ENCODE measurements around the gene TENM4.

Gene TENM4

GRCh38 chr11:79312617-79313529, 128.0 kb downstream of the TENM4 start:
- in situ Hi-C loops (cut with MboI; ENCODE audit: low sequenced_read_pairs), result no loop called here

- in situ Hi-C loops (cut with MboI; ENCODE audit: low sequenced_read_pairs), result no loop called here
Observed at GRCh38 chr11:79311461-79311860, 129.4 kb downstream of the TENM4 start.

- in situ Hi-C loops (cut with MboI; ENCODE audit: low sequenced_read_pairs), result no loop called here
Observed at GRCh38 chr11:79309407-79309806, 131.4 kb downstream of the TENM4 start.

DNA sequence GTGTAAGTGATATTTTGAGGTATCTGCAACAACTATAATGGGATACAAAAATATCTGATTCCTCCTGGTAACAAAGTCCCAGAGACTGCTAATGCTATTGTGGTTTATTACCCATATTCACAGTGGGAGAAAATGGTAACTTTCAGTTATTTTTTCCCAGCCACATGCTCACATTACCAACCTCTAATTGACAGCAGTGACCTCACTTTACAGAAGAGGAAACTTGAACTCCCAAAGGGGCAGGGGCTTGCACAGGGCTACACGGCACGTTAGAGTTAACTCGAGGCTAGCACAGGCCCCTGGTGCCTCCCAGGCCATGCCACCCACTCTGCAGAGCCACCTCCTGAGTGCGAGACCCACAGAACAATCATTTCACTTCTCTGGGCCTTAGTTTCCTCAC, 132.4 kb downstream of the TENM4 start:
- in situ Hi-C loops (cut with MboI; ENCODE audit: low sequenced_read_pairs), result no loop called here

- in situ Hi-C loops (cut with MboI; ENCODE audit: low sequenced_read_pairs), result no loop called here
Observed at GRCh38 chr11:79304599-79305212, 136.1 kb downstream of the TENM4 start.

- in situ Hi-C loops (cut with MboI; ENCODE audit: low sequenced_read_pairs), result no loop called here
Observed at GRCh38 chr11:79296141-79296540, 144.7 kb downstream of the TENM4 start.

- in situ Hi-C loops (cut with MboI; ENCODE audit: low sequenced_read_pairs), result no loop called here
Observed at GRCh38 chr11:79294845-79295731, 145.7 kb downstream of the TENM4 start.

- in situ Hi-C loops (cut with MboI; ENCODE audit: low sequenced_read_pairs), result no loop called here
Observed at GRCh38 chr11:79291948-79292347, 148.9 kb downstream of the TENM4 start.

DNA sequence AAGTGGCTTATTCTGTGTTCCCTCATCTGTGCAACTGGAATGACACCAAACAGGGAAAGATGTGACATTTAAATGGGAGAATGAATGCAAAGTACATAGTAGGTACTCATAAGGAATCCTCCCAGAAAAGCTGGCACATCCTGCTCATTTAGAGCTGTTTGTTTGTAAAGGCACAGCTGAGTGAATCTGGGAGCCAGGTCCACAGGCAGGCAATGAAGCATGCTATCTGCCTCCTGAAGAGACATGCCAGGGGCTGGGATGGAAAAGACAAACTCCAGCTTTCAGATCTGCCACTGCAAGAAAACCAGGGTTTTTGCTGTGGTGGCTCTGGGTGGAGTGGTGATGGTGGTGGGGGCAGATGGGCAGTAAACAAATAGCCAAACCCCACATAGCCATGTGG, 150.1 kb downstream of the TENM4 start:
- in situ Hi-C loops (cut with MboI; ENCODE audit: low sequenced_read_pairs), result no loop called here

GRCh38 chr11:79287952-79288351, 152.9 kb downstream of the TENM4 start:
- in situ Hi-C loops (cut with MboI; ENCODE audit: low sequenced_read_pairs), result no loop called here

DNA sequence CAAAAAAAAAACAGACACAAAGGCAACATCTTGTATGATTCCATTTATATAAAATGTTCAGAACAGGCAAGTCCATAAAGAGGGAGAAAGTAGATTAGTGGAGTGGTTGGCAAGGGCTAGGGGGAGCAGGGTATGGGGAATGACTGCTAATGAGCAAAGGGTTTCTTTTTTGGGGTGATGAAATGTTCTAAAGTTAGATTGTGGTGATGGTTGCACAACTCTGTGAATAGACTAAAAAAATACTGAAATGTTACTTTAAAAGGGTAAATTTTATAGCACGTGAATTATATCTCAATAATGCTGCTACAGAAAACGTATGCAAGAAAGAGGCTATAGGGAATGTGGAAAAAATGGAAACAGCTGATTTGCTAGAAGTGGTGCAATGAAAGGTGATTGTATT, 155.1 kb downstream of the TENM4 start:
- in situ Hi-C loops (cut with MboI; ENCODE audit: low sequenced_read_pairs), result no loop called here

DNA sequence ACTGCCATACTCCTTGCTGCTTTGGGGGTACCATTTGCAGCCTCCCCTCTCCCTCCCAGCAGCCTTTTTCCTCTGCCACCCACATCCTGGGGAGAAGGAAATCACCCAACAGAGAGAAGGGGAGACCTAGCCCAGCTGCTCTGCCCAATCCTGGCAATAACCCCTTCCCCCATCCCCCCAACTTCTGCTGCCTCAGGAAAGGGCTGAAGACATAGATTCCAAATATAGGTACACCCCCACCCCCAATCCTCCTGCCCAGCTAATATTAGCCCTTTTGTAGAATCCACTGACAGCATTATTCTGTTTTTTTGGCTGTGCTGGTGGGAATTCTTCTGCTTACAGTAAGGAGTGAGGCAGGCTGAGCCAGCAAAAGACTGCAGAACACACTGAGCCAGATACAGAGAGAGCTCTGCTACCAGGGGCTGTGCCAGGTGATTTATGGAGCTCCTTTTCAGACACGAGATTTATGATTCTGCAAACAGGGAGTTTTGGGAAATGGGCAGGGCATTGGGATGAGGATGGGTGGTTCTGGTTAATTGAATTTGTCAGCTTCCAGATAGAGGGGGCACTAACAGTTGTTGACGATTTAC, 164.0 kb downstream of the TENM4 start:
- in situ Hi-C loops (cut with MboI; ENCODE audit: low sequenced_read_pairs), result no loop called here

DNA sequence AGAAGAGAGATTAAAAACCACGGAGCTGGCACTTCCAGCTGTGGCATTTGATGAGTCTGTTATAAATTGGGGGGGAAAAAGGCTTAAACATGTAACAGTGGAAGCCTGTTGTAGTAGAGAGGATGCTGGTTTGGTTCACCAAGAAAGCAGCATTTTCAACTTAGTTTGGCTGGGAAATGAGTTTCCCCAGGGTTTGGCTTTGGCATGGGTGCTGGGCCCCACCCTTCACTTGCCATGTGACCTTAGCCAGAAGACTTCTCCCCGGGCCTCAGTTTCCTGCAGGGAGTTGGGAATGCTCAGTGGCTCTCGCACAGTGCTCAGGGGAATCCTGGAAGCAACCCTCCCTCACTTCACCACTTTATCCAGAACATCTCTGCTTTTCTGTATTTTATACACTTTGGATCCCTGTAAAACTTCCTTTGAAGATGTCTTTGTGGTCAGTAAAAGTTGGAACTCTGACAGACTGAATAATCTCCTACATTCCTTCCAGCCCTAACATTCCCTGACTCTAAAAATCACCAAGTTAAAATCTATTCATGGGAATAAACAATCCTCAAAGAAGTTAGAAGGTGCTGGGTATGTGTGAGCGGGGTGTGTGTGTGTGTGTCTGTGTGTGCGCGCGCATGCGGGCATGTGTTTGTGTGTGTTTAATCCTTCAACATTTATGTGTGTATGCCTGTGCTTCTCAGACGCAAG, 166.0 kb downstream of the TENM4 start:
- in situ Hi-C loops (cut with MboI; ENCODE audit: low sequenced_read_pairs), result no loop called here

DNA sequence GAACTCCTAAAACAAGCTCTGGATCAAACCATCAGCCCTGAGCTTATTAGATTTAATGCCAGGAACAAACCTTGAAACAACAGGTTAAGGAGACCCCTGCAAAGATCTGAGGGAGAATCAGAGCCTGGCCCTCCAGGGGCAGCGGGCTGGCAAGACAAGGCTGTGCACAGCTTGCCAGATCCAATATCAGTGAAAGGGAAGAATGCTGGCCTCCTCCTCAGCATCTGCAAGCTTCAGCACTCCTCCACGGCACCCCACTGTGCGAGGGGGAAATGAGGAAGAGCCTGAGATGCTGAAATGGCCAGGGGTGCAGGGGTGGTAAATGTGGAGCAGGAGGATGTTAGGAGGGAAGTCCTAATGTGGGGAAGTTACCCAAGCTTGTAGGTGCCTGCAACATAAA, 167.0 kb downstream of the TENM4 start:
- in situ Hi-C loops (cut with MboI; ENCODE audit: low sequenced_read_pairs), result no loop called here

DNA sequence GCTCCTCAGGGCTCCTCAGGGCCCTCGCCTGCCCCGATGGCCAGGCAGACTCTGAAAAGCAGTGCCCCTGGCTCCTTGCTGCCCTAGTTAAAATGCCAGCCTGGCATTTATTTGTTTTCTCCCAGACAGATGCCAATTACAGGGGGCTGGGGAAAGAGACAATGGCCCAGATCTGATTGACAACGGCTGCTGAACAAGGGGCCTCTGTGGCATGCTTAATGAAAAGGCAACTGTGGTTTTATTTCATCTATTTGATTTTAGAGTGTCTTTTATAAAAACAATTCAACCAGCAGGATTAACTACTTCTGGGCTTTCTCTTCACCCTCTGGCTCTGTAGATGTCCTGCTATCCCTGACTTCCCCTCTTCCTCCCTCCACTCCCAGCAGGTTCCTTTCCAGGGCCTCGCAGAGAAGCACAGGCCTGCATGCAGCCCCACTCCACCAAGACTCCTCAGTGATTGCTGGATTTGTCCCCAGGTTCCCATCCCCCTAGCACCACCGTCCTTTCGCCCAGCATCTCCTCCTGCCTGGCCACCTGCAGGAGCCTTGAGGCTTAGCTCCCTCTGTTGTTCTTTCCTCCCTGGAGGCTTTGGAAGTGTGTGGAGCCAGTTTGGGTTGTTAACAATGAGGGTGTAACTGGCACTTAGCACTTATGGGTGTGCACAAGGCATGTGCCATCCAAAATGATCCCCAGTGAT, 171.1 kb downstream of the TENM4 start:
- in situ Hi-C loops (cut with MboI; ENCODE audit: low sequenced_read_pairs), result no loop called here

DNA sequence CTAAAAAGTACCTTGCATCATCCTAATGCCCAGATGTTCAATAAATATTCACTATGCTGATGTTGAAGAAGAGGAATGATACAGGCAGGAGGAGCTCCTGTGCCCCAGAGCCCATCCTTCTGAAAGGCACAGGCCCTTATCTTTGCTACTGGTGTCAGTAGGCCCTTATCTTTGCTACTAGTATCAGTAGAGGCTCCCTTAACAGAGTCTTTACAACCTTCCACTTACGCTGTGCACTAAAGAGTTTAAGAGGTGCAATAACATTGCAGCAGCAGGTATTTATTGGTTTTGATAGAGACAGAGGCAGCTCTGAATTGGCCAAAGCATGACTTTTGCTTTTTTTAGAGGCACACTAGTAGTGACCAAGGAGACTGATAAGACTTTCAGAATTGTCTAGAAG, 174.4 kb downstream of the TENM4 start:
- in situ Hi-C loops (cut with MboI; ENCODE audit: low sequenced_read_pairs), result no loop called here

- in situ Hi-C loops (cut with MboI; ENCODE audit: low sequenced_read_pairs), result no loop called here
Observed at GRCh38 chr11:79265756-79266322, 175.0 kb downstream of the TENM4 start.

- in situ Hi-C loops (cut with MboI; ENCODE audit: low sequenced_read_pairs), result no loop called here
Observed at GRCh38 chr11:79264284-79264683, 176.5 kb downstream of the TENM4 start.

GRCh38 chr11:79263001-79263400, 177.8 kb downstream of the TENM4 start:
- in situ Hi-C loops (cut with MboI; ENCODE audit: low sequenced_read_pairs), result no loop called here
